ENCODE data around the gene PRKAG2. TPM values are rescaled to one million over a fixed set of nuclear protein-coding genes. Genes with fewer than 3 reads are reported as not detected.

The PRKAG2 gene
- total and polyA plus RNA-seq, 2 of the 8 experiments (the other 6 are each of a cell fraction or from before 2014, with no cell fraction given), result 7.5 to 18.1 TPM

DNA sequence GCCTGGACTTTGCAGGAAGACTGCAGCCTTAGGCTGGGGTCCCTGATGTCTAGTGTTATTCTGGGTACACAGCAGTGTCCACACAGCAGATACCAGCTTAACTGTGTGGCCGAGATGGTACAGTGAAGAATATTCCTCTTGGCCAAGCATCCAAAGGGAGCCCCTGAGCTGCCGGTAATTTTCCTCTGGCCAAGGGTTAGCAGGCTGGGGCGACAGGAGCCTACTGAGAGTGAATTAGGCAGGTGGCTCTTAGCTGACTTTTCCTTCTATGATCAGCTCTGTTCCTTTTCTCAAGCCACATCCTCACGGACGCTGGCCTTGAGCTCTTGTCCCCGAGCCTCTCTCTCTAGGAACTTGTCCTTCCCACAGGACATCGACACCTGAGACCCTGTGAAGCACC lies 29.8 kb downstream of the PRKAG2 start:
- DNase-seq (ENCODE audit: low read depth in 1 of 2, low spot score in 2 of 2) (no peak), FAIRE-seq (no peak)
- H2BK15ac ChIP-seq (ENCODE audit: low read length), result no peak overlapping the region
- no peak overlapping the region for H4K91ac ChIP-seq (replicated peaks; ENCODE audit: insufficient read length, low read length)
- no peaks in the 10 kb centered on the region for H3K9me3 ChIP-seq (ENCODE audit: insufficient read depth in 2 of 2, low read depth in 1 of 2, low read length in 1 of 2)
- no peaks in the 10 kb centered on the region for H3K79me1 ChIP-seq (ENCODE audit: low read depth, low read length)
- no peak overlapping the region for H3K27ac ChIP-seq (ENCODE audit: low read depth, low read length)
- POLR2A ChIA-PET (ENCODE audit: partially characterized antibody), result no interaction called here
- no peak overlapping the region for H2BK20ac ChIP-seq (ENCODE audit: low read length)
- no peak overlapping the region for H2BK12ac ChIP-seq (ENCODE audit: low read depth, low read length)
- H3K9ac ChIP-seq (replicated peaks in 1 of 4; ENCODE audit: extremely low read depth in 1 of 4, low read depth in 3 of 4, low read length in 3 of 4), result no peak overlapping the region
- no peak overlapping the region for H3K4me3 ChIP-seq (ENCODE audit: extremely low read depth in 1 of 4, insufficient read depth in 2 of 4, low read depth in 3 of 4, low read length in 4 of 4)
- no peak overlapping the region for H3K18ac ChIP-seq (ENCODE audit: extremely low read depth, low read length)
- no peaks in the 10 kb centered on the region for H4K20me1 ChIP-seq (replicated peaks in 1 of 2; ENCODE audit: control insufficient read depth in 1 of 2, insufficient read depth in 2 of 2, low read length in 2 of 2)
- no peak overlapping the region for H3K14ac ChIP-seq (ENCODE audit: insufficient read length)
- H3K27me3 ChIP-seq (replicated peaks in 1 of 4; ENCODE audit: control insufficient read depth in 3 of 4, extremely low read depth in 1 of 4, insufficient read depth in 3 of 4, low read length in 3 of 4), result no peaks in the 10 kb centered on the region
- no peaks in the 10 kb centered on the region for H3K79me2 ChIP-seq (ENCODE audit: control insufficient read depth in 1 of 2, insufficient read depth in 2 of 2, low read length in 2 of 2)
- CTCF ChIA-PET (ENCODE audit: partially characterized antibody), result interaction anchor here (1.0 to 2.5 kb wide), 4 partner anchors 10 to 57 kb away, joined by 3 to 14 read pairs (median 6); no protein-coding TSS in a partner anchor
- 94% methylated on average over 7 of the region's 7 CpGs; no CpG with 5 or more reads in 1 of the 2 experiments for WGBS, 2 experiments (ENCODE audit: extremely low coverage in 1 of 2, insufficient coverage in 1 of 2, insufficient read length in 1 of 2, insufficient replicate concordance in 2 of 2, low coverage in 1 of 2, low lambda C conversion rate in 2 of 2, missing lambda C conversion rate in 1 of 2)
- no peak overlapping the region for H3K56ac ChIP-seq (replicated peaks; ENCODE audit: insufficient read length, low read depth, low read length)
- H3K23me2 ChIP-seq (ENCODE audit: low read depth, low read length), result peaks cover 5% of the 10 kb centered on the region; the same call in 1 of the 2 replicates
- no peak overlapping the region for H2BK5ac ChIP-seq (ENCODE audit: low read depth, low read length)
- H3K4me2 ChIP-seq (ENCODE audit: insufficient read depth in 1 of 2, low read depth in 2 of 2, low read length in 2 of 2), result no peak overlapping the region
- H2BK120ac ChIP-seq (replicated peaks; ENCODE audit: low read depth, low read length), result no peak overlapping the region
- H4K8ac ChIP-seq (ENCODE audit: extremely low read depth, insufficient read depth, low read length), result no peak overlapping the region
- H2AFZ ChIP-seq (ENCODE audit: low read length), result no peak overlapping the region
- no peak overlapping the region for H2AK5ac ChIP-seq (ENCODE audit: low read depth, low read length)
- no peak overlapping the region for H3K23ac ChIP-seq (ENCODE audit: insufficient read length)
- H3K4me1 ChIP-seq (replicated peaks in 1 of 4; ENCODE audit: control insufficient read depth in 3 of 4, insufficient read depth in 4 of 4, low read length in 3 of 4), result peaks cover 0 to 3% (median 0%) of the 10 kb centered on the region in 4 experiments; a peak in 1 of 7 replicates
- H3K36me3 ChIP-seq (ENCODE audit: control insufficient read depth in 2 of 4, insufficient read depth in 4 of 4, low read length in 3 of 4), result no peaks in the 10 kb centered on the region
- H3K4ac ChIP-seq (replicated peaks; ENCODE audit: insufficient read length, low read depth, low read length), result no peak overlapping the region
- no peak overlapping the region for H4K5ac ChIP-seq (ENCODE audit: insufficient read length, low read depth, low read length)
- no peak for TF ChIP-seq SIN3A (conservative IDR thresholded peaks at IDR 0.05 in 1 of 2, IDR thresholded peaks at IDR 0.05 in 1 of 2; ENCODE audit: low read depth in 1 of 2, low read length in 2 of 2)
- TF ChIP-seq EP300 (IDR thresholded peaks at IDR 0.05; ENCODE audit: borderline replicate concordance in 1 of 2, low read depth in 2 of 2, low read length in 2 of 2), result no peak
- no peak for TF ChIP-seq GTF2F1 (IDR thresholded peaks at IDR 0.05; ENCODE audit: borderline replicate concordance, low read depth, low read length)
- TF ChIP-seq MAX (IDR thresholded peaks at IDR 0.05), result no peak
- TF ChIP-seq BCL11A (IDR thresholded peaks at IDR 0.05; ENCODE audit: low read depth in 2 of 2, low read length in 2 of 2), result no peak
- no peak for TF ChIP-seq E2F6 (IDR thresholded peaks at IDR 0.05)
- no peak for TF ChIP-seq CREB1 (IDR thresholded peaks at IDR 0.05)
- no peak for TF ChIP-seq ATF2 (IDR thresholded peaks at IDR 0.05; ENCODE audit: low read length)
- TF ChIP-seq SRF (IDR thresholded peaks at IDR 0.05; ENCODE audit: low read depth, low read length), result no peak
- no peak for TF ChIP-seq MAFK (IDR thresholded peaks at IDR 0.05; ENCODE audit: low read depth, low read length)
- TF ChIP-seq SIX5 (IDR thresholded peaks at IDR 0.05; ENCODE audit: low read depth, low read length), result no peak
- no peak for TF ChIP-seq SP1 (IDR thresholded peaks at IDR 0.05; ENCODE audit: low read depth, low read length)

All from H1 (cell line).